WERI-Rb-1 (cell line): ENCODE results near the gene LRP3.

Source experiments
- DNase-seq: peaks from one replicate; pipeline ENCODE4 v3.0.0-alpha.2; 2020
- H3K27ac ChIP-seq: fragments of 250-450 bp; sonication (Bioruptor Pico); 2 replicates; pipeline ENCODE4 v1.5.1; 2020; ENCODE audit warnings: mild to moderate bottlenecking, moderate library complexity
- H3K27me3 ChIP-seq: fragments of 250-450 bp; sonication (Bioruptor Pico); 2 replicates; pipeline ENCODE4 v1.5.1; 2021; ENCODE audit warnings: mild to moderate bottlenecking, low read depth, moderate library complexity; ENCODE audit not compliant: insufficient read depth, severe bottlenecking
- H3K36me3 ChIP-seq: fragments of 250-450 bp; sonication (Bioruptor Pico); 2 replicates; pipeline ENCODE4 v1.5.1; 2020; ENCODE audit warnings: mild to moderate bottlenecking, moderate library complexity
- H3K4me3 ChIP-seq: 2 replicates; pipeline ENCODE4 v1.5.1; 2011; ENCODE audit warnings: low read depth, mild to moderate bottlenecking, control low read depth, low read length
- H3K9me3 ChIP-seq: fragments of 250-450 bp; sonication (Bioruptor Pico); 2 replicates; pipeline ENCODE4 v1.5.1; 2021; ENCODE audit warnings: mild to moderate bottlenecking, moderate library complexity; ENCODE audit not compliant: severe bottlenecking
- TF ChIP-seq, protein P1 (sequence below): IDR thresholded peaks from 2 replicates; pipeline ENCODE4 v1.5.1; 2011; ENCODE audit warnings: low read depth, mild to moderate bottlenecking, control low read depth, inconsistent platforms, low read length

The LRP3 gene

DNA sequence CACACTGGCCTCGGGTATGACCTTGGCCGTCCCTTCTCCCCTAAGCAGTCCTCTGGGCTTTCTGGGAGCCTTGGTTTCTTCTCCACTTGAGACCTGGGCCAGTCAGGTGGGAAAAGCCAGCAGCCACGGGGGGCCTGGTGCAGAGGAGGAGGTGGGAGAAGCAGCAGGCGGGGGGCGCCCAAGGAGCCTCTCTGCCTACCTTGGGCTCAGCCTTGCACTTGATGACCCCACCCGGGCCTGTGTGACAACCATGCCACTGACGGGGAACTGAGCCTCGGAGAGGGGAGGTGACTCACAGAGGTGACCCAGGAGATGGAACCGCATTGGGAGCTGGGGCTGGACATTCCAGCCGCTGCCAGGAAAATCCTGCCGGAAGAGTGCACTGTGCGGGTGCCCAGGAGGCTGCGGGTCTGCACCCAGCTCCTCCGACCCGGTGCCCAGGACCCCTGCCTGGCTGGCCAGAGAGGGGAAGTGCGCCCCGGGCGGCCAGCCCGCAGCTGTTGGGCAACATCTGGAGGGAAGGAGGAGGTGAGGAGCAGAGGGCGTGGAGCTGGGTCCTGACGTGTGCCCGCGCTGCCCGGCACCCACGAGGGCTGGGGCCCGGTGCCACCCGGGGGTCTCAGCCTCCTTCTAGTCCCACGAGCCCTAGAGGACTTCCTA is 55.0 kb downstream of the LRP3 start:
- Histone ChIP-seq H3K27ac (no peak overlapping the region), H3K4me3 (no peak overlapping the region), H3K36me3 (no peaks in the 10 kb centered on the region), H3K27me3 (no peaks in the 10 kb centered on the region), H3K9me3 (peaks cover 8% of the 10 kb centered on the region)
- no peak for DNase-seq
- TF ChIP-seq, protein P1, sequence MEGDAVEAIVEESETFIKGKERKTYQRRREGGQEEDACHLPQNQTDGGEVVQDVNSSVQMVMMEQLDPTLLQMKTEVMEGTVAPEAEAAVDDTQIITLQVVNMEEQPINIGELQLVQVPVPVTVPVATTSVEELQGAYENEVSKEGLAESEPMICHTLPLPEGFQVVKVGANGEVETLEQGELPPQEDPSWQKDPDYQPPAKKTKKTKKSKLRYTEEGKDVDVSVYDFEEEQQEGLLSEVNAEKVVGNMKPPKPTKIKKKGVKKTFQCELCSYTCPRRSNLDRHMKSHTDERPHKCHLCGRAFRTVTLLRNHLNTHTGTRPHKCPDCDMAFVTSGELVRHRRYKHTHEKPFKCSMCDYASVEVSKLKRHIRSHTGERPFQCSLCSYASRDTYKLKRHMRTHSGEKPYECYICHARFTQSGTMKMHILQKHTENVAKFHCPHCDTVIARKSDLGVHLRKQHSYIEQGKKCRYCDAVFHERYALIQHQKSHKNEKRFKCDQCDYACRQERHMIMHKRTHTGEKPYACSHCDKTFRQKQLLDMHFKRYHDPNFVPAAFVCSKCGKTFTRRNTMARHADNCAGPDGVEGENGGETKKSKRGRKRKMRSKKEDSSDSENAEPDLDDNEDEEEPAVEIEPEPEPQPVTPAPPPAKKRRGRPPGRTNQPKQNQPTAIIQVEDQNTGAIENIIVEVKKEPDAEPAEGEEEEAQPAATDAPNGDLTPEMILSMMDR: no peak

DNA sequence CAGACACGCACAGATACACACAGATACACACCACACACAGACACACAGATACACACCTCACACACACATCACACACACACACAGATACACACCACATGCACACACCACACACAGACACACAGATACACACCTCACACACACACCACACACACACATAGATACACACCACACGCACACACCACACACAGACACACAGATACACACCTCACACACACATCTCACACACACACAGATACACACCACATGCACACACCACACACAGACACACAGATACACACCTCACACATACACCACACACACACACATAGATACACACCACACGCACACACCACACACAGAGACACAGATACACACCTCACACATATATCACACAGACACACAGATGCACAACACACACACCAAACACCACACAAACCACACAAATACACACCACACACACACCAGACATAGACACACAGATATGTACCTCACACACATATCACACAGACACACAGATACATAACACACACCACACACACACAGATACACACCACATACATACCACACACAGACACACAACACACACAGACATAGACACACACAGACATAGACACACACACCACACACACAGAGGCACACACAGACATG is 55.7 kb downstream of the LRP3 start:
- TF ChIP-seq, protein P1: no peak
- Histone ChIP-seq H3K27ac (no peak overlapping the region), H3K4me3 (no peak overlapping the region), H3K36me3 (no peaks in the 10 kb centered on the region), H3K9me3 (peaks cover 8% of the 10 kb centered on the region), H3K27me3 (no peaks in the 10 kb centered on the region)
- DNase-seq: no peak

DNA sequence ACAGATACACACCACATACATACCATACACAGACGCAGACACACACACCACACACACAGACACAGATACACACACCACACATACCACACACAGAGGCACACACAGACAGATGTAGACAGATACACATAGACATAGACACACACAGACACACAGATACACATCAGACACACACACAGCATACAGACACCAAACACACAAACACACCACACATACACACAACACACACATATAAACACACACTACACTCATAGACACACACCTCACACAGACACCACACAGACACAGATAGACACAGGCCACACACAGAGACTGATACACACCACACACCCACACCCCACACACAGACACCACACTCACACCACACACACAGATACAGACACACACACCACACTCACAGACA is 56.4 kb downstream of the LRP3 start:
- no peak overlapping the region for H3K27ac ChIP-seq
- H3K36me3 ChIP-seq: no peaks in the 10 kb centered on the region
- H3K9me3 ChIP-seq: peaks cover 8% of the 10 kb centered on the region
- no peaks in the 10 kb centered on the region for H3K27me3 ChIP-seq
- no peak for DNase-seq
- TF ChIP-seq, protein P1: no peak
- H3K4me3 ChIP-seq: no peak overlapping the region

DNA sequence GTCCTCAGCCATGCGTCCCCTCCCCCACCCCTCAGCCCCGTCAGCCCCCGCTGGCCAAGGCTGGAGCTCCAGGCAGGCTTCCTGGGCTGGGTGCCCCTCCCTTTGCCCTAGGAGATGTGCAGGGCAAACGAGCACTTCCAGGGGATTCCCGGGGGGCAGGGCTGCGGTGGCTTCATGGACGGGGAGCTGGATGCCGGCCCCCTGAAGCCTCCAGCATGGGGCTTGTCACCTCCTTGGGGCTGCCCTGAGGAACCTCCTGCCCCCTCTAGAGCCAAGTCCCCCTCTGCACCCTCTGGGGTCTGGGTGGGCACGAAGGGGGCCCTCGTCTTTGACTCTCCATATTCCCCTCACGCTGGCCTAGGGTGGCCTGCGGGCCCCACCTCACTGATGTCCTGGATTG is 56.9 kb downstream of the LRP3 start:
- Histone ChIP-seq H3K27me3 (no peaks in the 10 kb centered on the region), H3K9me3 (peaks cover 4% of the 10 kb centered on the region), H3K36me3 (no peaks in the 10 kb centered on the region), H3K27ac (no peak overlapping the region), H3K4me3 (no peak overlapping the region)
- TF ChIP-seq, protein P1: no peak
- no peak for DNase-seq

DNA sequence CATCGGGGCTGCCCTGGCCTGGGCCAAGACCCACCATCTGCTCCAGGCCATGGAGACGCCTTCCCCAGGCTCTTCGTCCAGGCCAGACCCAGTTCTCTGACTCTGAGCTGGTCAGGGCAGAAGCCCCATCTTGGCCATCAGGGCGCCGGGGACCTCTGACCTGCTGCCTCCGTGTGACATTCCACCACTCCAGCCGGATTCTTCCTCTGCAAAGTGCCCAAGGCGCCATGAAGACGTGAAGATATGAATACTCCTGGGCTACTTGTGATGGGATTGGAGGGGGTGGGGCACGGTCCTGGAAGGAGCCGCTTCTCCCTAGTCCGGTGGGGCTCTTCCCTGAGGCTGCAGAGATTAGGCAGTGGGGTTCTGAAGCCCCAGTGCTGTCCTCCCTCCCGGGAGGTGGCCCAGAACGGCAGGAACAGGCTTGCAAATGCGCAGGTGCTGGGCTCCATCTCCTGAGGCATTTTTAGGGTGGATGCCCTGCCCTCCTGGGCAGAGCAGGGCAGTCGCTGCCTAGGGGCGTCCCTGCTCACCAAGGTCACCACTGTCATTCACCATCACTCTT is 57.5 kb downstream of the LRP3 start:
- no peak overlapping the region for H3K27ac ChIP-seq

More for the DNA sequence above, 57.5 kb downstream of the LRP3 start:
- TF ChIP-seq, protein P1: no peak
- Histone ChIP-seq H3K27me3 (no peaks in the 10 kb centered on the region), H3K9me3 (no peaks in the 10 kb centered on the region), H3K36me3 (no peaks in the 10 kb centered on the region), H3K4me3 (no peak overlapping the region)
- no peak for DNase-seq
